ENCODE results near the gene ASIP.

DNA sequence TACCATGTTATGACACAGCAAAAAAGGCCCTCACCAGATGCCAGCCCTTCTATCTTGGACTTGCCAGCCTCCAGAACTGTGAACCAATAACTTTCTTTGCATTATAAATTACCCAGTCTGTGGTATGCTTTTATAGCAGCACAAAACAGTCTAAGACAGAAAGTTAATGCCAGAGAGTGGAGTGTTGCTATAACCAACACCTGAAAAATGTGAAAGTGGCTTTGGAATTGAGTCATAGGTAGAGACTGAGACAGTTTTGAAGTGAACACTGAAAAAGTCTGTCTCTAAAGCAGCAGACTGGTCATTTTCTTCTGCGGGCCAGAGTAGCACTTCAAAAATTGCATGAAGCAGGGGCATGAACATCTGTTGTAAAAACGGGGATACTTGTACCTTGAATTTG is 28.0 kb upstream of the ASIP start:
- TF ChIP-seq, protein P1, sequence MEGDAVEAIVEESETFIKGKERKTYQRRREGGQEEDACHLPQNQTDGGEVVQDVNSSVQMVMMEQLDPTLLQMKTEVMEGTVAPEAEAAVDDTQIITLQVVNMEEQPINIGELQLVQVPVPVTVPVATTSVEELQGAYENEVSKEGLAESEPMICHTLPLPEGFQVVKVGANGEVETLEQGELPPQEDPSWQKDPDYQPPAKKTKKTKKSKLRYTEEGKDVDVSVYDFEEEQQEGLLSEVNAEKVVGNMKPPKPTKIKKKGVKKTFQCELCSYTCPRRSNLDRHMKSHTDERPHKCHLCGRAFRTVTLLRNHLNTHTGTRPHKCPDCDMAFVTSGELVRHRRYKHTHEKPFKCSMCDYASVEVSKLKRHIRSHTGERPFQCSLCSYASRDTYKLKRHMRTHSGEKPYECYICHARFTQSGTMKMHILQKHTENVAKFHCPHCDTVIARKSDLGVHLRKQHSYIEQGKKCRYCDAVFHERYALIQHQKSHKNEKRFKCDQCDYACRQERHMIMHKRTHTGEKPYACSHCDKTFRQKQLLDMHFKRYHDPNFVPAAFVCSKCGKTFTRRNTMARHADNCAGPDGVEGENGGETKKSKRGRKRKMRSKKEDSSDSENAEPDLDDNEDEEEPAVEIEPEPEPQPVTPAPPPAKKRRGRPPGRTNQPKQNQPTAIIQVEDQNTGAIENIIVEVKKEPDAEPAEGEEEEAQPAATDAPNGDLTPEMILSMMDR (IDR thresholded peaks at IDR 0.05; ENCODE audit: low read depth, low read length, poor library complexity, severe bottlenecking) = no peak
- no peak for TF ChIP-seq EZH2phosphoT487 (IDR thresholded peaks at IDR 0.05; ENCODE audit: borderline replicate concordance, low read length)

All from DOHH2 (cell line).